GM10266 (cell line): ENCODE data around the gene DHX30.

Experiments
- DNase-seq: peaks from one replicate; pipeline ENCODE4 v3.0.0; 2012; ENCODE audit errors: extremely low spot score
- CTCF ChIP-seq: IDR thresholded peaks from 2 replicates; pipeline ENCODE4 v1.5.1; 2012; ENCODE audit warnings: mild to moderate bottlenecking, low read depth; ENCODE audit not compliant: control insufficient read depth, insufficient read depth; ENCODE audit errors: missing control alignments

DHX30 gene

DNA sequence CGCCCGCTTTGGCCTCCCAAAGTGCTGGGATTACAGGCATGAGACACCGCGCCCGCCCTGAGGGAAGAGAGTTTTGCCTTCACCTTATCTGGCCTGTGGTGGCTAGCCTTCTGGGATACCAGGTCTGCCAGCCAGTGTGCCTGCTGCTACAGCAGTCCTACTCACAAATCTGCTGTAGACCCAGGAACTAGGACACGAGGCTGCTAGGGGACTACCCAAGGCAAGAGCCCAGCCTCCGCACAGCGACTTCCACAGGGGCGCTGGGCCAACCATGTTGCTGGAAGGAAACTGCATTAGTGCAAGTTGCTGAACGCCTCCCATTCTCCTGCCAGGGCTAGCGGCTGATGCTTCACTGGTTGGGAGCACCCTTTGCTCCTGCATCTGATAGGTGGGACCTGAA is 53.7 kb downstream of the DHX30 start:
- no peak for DNase-seq
- no peak for TF ChIP-seq CTCF

- no peak for TF ChIP-seq CTCF
- DNase-seq: no peak
Observed at GRCh38 chr3:47857151-47857550, 54.2 kb downstream of the DHX30 start.

GRCh38 chr3:47859956-47860605 is 57.1 kb downstream of the DHX30 start:
- no peak for TF ChIP-seq CTCF
- DNase-seq: no peak

GRCh38 chr3:47863391-47864128 is 60.6 kb downstream of the DHX30 start:
- no peak for TF ChIP-seq CTCF
- no peak for DNase-seq

- no peak for TF ChIP-seq CTCF
- DNase-seq: no peak
Observed at GRCh38 chr3:47865192-47865591, 62.3 kb downstream of the DHX30 start.

DNA sequence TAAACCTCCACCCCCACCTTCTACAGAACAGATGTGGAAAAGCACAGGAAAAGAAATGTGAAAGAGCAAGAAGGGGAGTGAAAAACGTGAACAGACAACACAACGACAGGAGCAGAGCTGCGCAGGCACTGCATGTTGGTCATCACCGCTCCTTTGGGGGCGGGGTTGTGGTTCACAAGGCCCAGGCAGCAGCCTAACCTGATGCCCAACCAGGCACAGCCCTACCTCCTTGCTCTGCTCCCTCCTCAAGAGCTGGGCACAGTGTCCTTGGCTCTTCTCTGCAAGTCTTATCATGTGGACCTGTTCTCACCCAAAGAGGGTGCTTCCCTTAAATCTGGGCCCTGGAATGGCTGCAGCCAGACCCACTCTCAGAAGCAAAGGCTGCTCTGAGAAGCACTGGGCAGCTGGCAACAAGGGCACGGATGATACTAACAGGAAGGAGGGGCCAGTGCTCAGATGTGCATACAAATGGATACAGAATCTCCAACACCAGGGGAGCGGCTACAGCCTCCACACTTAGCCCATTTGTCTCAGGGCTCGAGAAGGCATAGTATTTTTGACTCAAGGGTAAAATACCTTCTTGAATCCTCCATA is 64.6 kb downstream of the DHX30 start:
- no peak for DNase-seq
- no peak for TF ChIP-seq CTCF

GRCh38 chr3:47868306-47868705 is 65.4 kb downstream of the DHX30 start:
- TF ChIP-seq CTCF: no peak
- DNase-seq: no peak
